Thyroid gland (tissue), 4 donors: ENCODE measurements around the gene PRDM1.

Source experiments
- POLR2A ChIP-seq, 2 donors: fragments of 450-650 bp; IDR thresholded peaks; one replicate each; pipeline ENCODE4 v1.6.1; 2017; ENCODE audit warnings: antibody characterized with exemption in 2 of 2, mild to moderate bottlenecking in 2 of 2, moderate library complexity in 1 of 2
- TF ChIP-seq, protein P1 (sequence below), 6 experiments: fragments of 200-600 bp in 3 of 6; fragments of 450-650 bp in 3 of 6; sonication (generic) in 3 of 6; IDR thresholded peaks; one replicate each; pipeline ENCODE4 v1.5.1; 2016 to 2019; ENCODE audit warnings: antibody characterized with exemption in 6 of 6, mild to moderate bottlenecking in 2 of 6, inconsistent platforms in 1 of 6, moderate library complexity in 1 of 6

GRCh38 chr6:106128981-106129781, 43.0 kb downstream of the PRDM1 start:
- TF ChIP-seq, protein P1, sequence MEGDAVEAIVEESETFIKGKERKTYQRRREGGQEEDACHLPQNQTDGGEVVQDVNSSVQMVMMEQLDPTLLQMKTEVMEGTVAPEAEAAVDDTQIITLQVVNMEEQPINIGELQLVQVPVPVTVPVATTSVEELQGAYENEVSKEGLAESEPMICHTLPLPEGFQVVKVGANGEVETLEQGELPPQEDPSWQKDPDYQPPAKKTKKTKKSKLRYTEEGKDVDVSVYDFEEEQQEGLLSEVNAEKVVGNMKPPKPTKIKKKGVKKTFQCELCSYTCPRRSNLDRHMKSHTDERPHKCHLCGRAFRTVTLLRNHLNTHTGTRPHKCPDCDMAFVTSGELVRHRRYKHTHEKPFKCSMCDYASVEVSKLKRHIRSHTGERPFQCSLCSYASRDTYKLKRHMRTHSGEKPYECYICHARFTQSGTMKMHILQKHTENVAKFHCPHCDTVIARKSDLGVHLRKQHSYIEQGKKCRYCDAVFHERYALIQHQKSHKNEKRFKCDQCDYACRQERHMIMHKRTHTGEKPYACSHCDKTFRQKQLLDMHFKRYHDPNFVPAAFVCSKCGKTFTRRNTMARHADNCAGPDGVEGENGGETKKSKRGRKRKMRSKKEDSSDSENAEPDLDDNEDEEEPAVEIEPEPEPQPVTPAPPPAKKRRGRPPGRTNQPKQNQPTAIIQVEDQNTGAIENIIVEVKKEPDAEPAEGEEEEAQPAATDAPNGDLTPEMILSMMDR (IDR thresholded peaks at IDR 0.05), result no peak
- no peak for TF ChIP-seq POLR2A (IDR thresholded peaks at IDR 0.05)
